GM18520 (cell line): ENCODE results near the gene MFF.
"Not testable (repeated sequence)": the region's sequence is repeated elsewhere in the genome, so short reads cannot be mapped to it uniquely, and the experiment has no call there.

Experiments used
- ATAC-seq: cut with Tn5 transposase; IDR thresholded peaks from one replicate; pipeline ENCODE4 v1.9.1; 2021; ENCODE audit not compliant: unreplicated experiment

Gene MFF

GRCh38 chr2:227326783-227327182 lies 1.7 kb downstream of the MFF start:
- no peak for ATAC-seq

- ATAC-seq = no peak
Measured at GRCh38 chr2:227335713-227336112, 10.7 kb downstream of the MFF start.

- no peak for ATAC-seq
Measured at GRCh38 chr2:227337442-227337841, 12.4 kb downstream of the MFF start.

GRCh38 chr2:227339098-227339599 lies 14.1 kb downstream of the MFF start:
- no peak for ATAC-seq

- ATAC-seq = no peak
Measured at GRCh38 chr2:227340106-227340505, 15.1 kb downstream of the MFF start.

- no peak for ATAC-seq
Measured at GRCh38 chr2:227341553-227341952, 16.5 kb downstream of the MFF start.

- ATAC-seq = no peak
Measured at GRCh38 chr2:227344231-227344630, 19.2 kb downstream of the MFF start.

- ATAC-seq = no peak
Measured at GRCh38 chr2:227347117-227347516, 22.1 kb downstream of the MFF start.

- no peak for ATAC-seq
Measured at GRCh38 chr2:227348324-227348723, 23.3 kb downstream of the MFF start.

GRCh38 chr2:227349989-227350612 lies 25.1 kb downstream of the MFF start:
- no peak for ATAC-seq

- no peak for ATAC-seq
Measured at GRCh38 chr2:227351639-227352038, 26.6 kb downstream of the MFF start.

GRCh38 chr2:227360351-227360750 lies 35.3 kb downstream of the MFF start:
- no peak for ATAC-seq

GRCh38 chr2:227363756-227364155 lies 38.7 kb downstream of the MFF start:
- ATAC-seq = no peak

- ATAC-seq = not testable (repeated sequence)
Measured at GRCh38 chr2:227364585-227365263, 39.7 kb downstream of the MFF start.

GRCh38 chr2:227365833-227366232 lies 40.8 kb downstream of the MFF start:
- no peak for ATAC-seq

GRCh38 chr2:227366769-227367426 lies 41.8 kb downstream of the MFF start:
- no peak for ATAC-seq

- no peak for ATAC-seq
Measured at GRCh38 chr2:227367427-227367795, 42.4 kb downstream of the MFF start.

- no peak for ATAC-seq
Measured at GRCh38 chr2:227368574-227368973, 43.5 kb downstream of the MFF start.

- ATAC-seq = no peak
Measured at GRCh38 chr2:227370092-227370491, 45.0 kb downstream of the MFF start.

GRCh38 chr2:227370791-227371312 lies 45.8 kb downstream of the MFF start:
- no peak for ATAC-seq

- ATAC-seq = no peak
Measured at GRCh38 chr2:227373389-227373788, 48.3 kb downstream of the MFF start.

GRCh38 chr2:227374158-227374557 lies 49.1 kb downstream of the MFF start:
- ATAC-seq = no peak
